Chondrocyte (in vitro differentiated cells): ENCODE results near the gene GALNTL6. TPM values are rescaled to one million over a fixed set of nuclear protein-coding genes. Genes with fewer than 3 reads are reported as not detected.

ENCODE experiments used
- DNase-seq: peaks from one replicate; pipeline ENCODE4 v3.0.0; 2021; ENCODE audit warnings: mixed read lengths, low spot score
- H3K27ac Mint-ChIP-seq: one replicate; pipeline ENCODE4 v1.8.0; 2021; ENCODE audit warnings: mild to moderate bottlenecking, moderate library complexity, mixed read lengths; ENCODE audit not compliant: unreplicated experiment
- H3K27me3 Mint-ChIP-seq: 2 replicates; pipeline ENCODE4 v1.8.0; 2021; ENCODE audit warnings: low read depth, mixed read lengths
- H3K36me3 Mint-ChIP-seq: 2 replicates; pipeline ENCODE4 v1.8.0; 2021; ENCODE audit warnings: low read depth, mixed read lengths
- H3K4me1 Mint-ChIP-seq: 2 replicates; pipeline ENCODE4 v1.8.0; 2021; ENCODE audit warnings: low read depth, mild to moderate bottlenecking, mixed read lengths
- H3K4me3 Mint-ChIP-seq: one replicate; pipeline ENCODE4 v1.8.0; 2021; ENCODE audit warnings: mild to moderate bottlenecking, moderate library complexity, mixed read lengths; ENCODE audit not compliant: unreplicated experiment
- H3K9me3 Mint-ChIP-seq: 2 replicates; pipeline ENCODE4 v1.8.0; 2021; ENCODE audit warnings: low read depth, mixed read lengths
- total RNA-seq: library from RNA; stranded (reverse); gene quantifications from 3 replicates; pipeline ENCODE4 v1.2.1, GENCODE V29; 2021
- TF ChIP-seq, protein P1 (sequence below): fragments of 200-600 bp; sonication (generic); IDR thresholded peaks from 2 replicates; pipeline ENCODE4 v1.5.0; 2021; ENCODE audit warnings: antibody characterized with exemption, mild to moderate bottlenecking, moderate library complexity

The GALNTL6 gene
- total RNA-seq, 1 donor from 2014 or later, result not detected

DNA sequence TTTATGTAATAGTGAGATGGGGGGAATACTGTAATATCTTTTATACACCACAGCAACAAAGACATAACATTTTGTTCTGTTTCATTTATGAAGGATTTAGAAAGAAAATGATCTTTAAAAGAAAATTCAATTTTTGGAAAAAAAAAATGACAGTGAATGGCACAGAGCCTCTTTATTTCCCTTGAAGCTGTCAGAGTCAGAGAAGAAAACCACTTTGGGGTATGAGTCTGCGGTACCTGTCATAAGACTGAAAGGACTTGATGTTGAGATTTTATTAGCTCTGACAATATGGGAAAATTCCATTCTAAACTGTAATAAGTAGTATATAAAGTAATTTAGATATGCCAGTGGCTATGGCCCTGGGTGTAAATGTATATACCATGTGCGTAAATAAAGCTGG lies 134.8 kb downstream of the GALNTL6 start:
- Mint-ChIP-seq H3K36me3 (no peaks in the 10 kb centered on the region), H3K9me3 (no peaks in the 10 kb centered on the region), H3K4me1 (no peaks in the 10 kb centered on the region), H3K27ac (no peak overlapping the region), H3K27me3 (peaks cover 12% of the 10 kb centered on the region), H3K4me3 (no peak overlapping the region)
- TF ChIP-seq, protein P1, sequence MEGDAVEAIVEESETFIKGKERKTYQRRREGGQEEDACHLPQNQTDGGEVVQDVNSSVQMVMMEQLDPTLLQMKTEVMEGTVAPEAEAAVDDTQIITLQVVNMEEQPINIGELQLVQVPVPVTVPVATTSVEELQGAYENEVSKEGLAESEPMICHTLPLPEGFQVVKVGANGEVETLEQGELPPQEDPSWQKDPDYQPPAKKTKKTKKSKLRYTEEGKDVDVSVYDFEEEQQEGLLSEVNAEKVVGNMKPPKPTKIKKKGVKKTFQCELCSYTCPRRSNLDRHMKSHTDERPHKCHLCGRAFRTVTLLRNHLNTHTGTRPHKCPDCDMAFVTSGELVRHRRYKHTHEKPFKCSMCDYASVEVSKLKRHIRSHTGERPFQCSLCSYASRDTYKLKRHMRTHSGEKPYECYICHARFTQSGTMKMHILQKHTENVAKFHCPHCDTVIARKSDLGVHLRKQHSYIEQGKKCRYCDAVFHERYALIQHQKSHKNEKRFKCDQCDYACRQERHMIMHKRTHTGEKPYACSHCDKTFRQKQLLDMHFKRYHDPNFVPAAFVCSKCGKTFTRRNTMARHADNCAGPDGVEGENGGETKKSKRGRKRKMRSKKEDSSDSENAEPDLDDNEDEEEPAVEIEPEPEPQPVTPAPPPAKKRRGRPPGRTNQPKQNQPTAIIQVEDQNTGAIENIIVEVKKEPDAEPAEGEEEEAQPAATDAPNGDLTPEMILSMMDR, result no peak
- no peak for DNase-seq

GRCh38 chr4:171954650-171955049 lies 141.4 kb downstream of the GALNTL6 start:
- no peaks in the 10 kb centered on the region for H3K36me3 Mint-ChIP-seq
- peaks cover 14% of the 10 kb centered on the region for H3K27me3 Mint-ChIP-seq
- no peak for DNase-seq
- no peak overlapping the region for H3K27ac Mint-ChIP-seq
- no peaks in the 10 kb centered on the region for H3K4me1 Mint-ChIP-seq
- TF ChIP-seq, protein P1, result no peak
- no peaks in the 10 kb centered on the region for H3K9me3 Mint-ChIP-seq
- H3K4me3 Mint-ChIP-seq, result no peak overlapping the region

DNA sequence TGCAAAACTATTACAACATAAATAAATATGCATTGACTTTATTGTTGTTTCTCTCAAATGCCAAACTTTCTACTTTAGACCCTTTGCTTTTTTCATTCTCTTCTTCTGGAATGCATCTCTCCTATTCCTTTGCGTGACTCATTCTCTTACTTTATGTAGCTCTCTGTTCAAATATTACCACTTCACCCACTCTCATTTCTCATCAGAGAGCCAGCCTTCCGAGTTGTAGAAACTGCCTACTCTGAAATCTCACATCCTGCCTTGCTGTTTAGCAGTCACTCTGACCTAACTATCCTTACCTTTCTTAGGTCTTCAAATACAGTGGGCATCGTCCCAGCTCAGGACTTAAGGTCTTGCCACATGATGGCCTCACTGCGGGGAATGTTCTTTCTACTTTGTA lies 143.5 kb downstream of the GALNTL6 start:
- no peak for DNase-seq
- TF ChIP-seq, protein P1, result no peak
- Mint-ChIP-seq H3K4me1 (no peaks in the 10 kb centered on the region), H3K9me3 (no peaks in the 10 kb centered on the region), H3K27me3 (peaks cover 5% of the 10 kb centered on the region), H3K36me3 (no peaks in the 10 kb centered on the region), H3K4me3 (no peak overlapping the region), H3K27ac (no peak overlapping the region)

DNA sequence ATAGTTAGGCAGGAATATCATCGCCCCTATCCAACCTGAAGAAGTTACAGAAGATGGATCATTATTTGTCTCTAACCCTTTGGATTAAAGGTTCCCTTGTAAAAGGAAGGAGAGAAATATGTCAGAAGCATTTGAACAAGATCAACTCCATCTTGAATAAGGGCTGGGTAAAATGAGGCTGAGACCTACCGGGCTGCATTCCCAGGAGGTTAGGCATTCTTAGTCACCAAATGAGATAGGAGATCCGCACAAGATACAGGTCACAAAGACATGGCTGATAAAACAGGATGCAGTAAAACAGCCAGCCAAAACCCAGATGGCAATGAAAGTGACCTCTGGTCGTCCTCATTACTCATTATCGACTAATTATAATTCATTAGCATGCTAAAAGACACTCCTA lies 148.9 kb downstream of the GALNTL6 start:
- no peaks in the 10 kb centered on the region for H3K36me3 Mint-ChIP-seq
- TF ChIP-seq, protein P1, result no peak
- no peak for DNase-seq
- no peak overlapping the region for H3K4me3 Mint-ChIP-seq
- peaks cover 4% of the 10 kb centered on the region for H3K27me3 Mint-ChIP-seq
- H3K9me3 Mint-ChIP-seq, result no peaks in the 10 kb centered on the region
- H3K4me1 Mint-ChIP-seq, result no peaks in the 10 kb centered on the region
- no peak overlapping the region for H3K27ac Mint-ChIP-seq

DNA sequence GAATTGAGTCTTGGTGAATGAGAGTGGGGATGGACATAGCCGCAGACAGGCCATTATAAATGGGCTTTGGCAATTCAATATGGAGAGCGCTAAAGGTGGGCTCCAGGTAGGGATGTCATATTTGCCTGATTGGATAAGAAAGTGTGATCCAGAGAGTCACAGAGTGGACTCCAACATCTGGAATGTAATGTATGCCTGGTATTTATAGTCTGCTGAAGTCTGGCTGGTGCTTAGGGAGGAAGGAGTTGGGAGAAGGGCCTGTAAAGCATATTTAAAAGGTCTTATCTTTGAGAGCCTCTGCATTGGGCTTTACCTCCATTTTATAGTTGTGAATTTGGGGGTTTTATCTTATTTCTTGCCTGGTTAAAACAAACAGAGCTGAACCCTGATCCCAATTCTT lies 153.2 kb downstream of the GALNTL6 start:
- Mint-ChIP-seq H3K27me3 (no peaks in the 10 kb centered on the region), H3K27ac (no peak overlapping the region), H3K36me3 (no peaks in the 10 kb centered on the region), H3K9me3 (no peaks in the 10 kb centered on the region), H3K4me1 (no peaks in the 10 kb centered on the region), H3K4me3 (no peak overlapping the region)
- TF ChIP-seq, protein P1, result no peak
- DNase-seq, result no peak
